MM.1S (cell line): ENCODE data around the gene COMMD4.

Source experiments
- EZH2 ChIP-seq: fragments of 300-600 bp; sonication (generic); optimal IDR thresholded peaks from 2 replicates; pipeline ENCODE3; 2017; ENCODE audit warnings: low read depth, mild to moderate bottlenecking, antibody characterized with exemption, low read length, mixed read lengths
- EZH2phosphoT487 ChIP-seq: fragments of 300-600 bp; sonication (generic); IDR thresholded peaks from 2 replicates; pipeline ENCODE4 v1.6.1; 2018; ENCODE audit warnings: antibody characterized with exemption, low read length
- TF ChIP-seq, protein P1 (sequence below): fragments of 300-600 bp; sonication (generic); IDR thresholded peaks from 2 replicates; pipeline ENCODE4 v1.5.1; 2016; ENCODE audit warnings: antibody characterized with exemption, low read length, mixed read lengths

DNA sequence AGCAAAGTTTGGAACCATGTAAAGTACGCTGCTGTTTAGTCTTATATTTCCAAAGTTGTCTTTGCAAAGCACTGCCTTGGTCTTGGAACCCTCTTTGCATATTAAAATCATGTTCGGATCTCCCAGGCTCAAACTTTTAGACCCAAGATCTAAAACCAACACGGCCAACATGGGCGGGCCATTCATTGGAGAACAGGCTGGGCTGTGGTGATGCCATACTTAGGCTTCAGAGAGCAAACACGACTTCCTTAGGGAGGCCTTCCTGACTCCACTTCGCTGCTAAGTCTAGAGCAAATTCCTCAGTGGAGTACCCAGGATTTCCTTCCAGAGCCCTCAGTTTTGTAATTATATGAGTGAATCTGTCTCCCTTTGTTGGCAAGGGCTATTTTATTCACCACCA, 29.0 kb downstream of the COMMD4 start:
- TF ChIP-seq, protein P1, sequence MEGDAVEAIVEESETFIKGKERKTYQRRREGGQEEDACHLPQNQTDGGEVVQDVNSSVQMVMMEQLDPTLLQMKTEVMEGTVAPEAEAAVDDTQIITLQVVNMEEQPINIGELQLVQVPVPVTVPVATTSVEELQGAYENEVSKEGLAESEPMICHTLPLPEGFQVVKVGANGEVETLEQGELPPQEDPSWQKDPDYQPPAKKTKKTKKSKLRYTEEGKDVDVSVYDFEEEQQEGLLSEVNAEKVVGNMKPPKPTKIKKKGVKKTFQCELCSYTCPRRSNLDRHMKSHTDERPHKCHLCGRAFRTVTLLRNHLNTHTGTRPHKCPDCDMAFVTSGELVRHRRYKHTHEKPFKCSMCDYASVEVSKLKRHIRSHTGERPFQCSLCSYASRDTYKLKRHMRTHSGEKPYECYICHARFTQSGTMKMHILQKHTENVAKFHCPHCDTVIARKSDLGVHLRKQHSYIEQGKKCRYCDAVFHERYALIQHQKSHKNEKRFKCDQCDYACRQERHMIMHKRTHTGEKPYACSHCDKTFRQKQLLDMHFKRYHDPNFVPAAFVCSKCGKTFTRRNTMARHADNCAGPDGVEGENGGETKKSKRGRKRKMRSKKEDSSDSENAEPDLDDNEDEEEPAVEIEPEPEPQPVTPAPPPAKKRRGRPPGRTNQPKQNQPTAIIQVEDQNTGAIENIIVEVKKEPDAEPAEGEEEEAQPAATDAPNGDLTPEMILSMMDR: no peak
- TF ChIP-seq EZH2phosphoT487 (no peak), EZH2 (no peak)
